HL-60 (cell line): ENCODE measurements around the gene NMNAT1.
A peak's percentile ranks its signal among the peaks of the same experiment; 100 is the strongest.

ENCODE experiments used
- DNase-seq, 2 experiments: peaks; one replicate each; pipeline ENCODE4 v3.0.0-alpha.2; 2010 to 2020; ENCODE audit warnings: low read depth in 1 of 2, low spot score in 1 of 2
- H3K27ac ChIP-seq: fragments of 250-450 bp; sonication (Bioruptor Pico); replicated peaks from 2 replicates; pipeline ENCODE4 v1.5.1; 2020; ENCODE audit warnings: mild to moderate bottlenecking, moderate library complexity
- H3K27me3 ChIP-seq: fragments of 250-450 bp; sonication (Bioruptor Pico); 2 replicates; pipeline ENCODE4 v1.5.1; 2021; ENCODE audit warnings: mild to moderate bottlenecking, moderate library complexity; ENCODE audit not compliant: insufficient read depth, poor library complexity, severe bottlenecking
- H3K4me3 ChIP-seq: replicated peaks from 2 replicates; pipeline ENCODE4 v1.5.1; 2011; ENCODE audit warnings: mild to moderate bottlenecking, control low read depth, low read length; ENCODE audit not compliant: insufficient read depth
- CTCF ChIP-seq: IDR thresholded peaks from one replicate; pipeline ENCODE4 v1.5.1; 2011; ENCODE audit warnings: low read length, control low read depth, inconsistent platforms; ENCODE audit not compliant: insufficient read depth
- GABPA ChIP-seq: IDR thresholded peaks from 2 replicates; pipeline ENCODE4 v1.6.1; 2012; ENCODE audit warnings: low read depth
- POLR2AphosphoS5 ChIP-seq: IDR thresholded peaks from 2 replicates; pipeline ENCODE4 v1.6.1; 2012; ENCODE audit warnings: low read depth
- SPI1 ChIP-seq: IDR thresholded peaks from 2 replicates; pipeline ENCODE4 v1.6.1; 2012; ENCODE audit warnings: low read depth, mild to moderate bottlenecking, borderline replicate concordance
- TF ChIP-seq, protein P1 (sequence below): IDR thresholded peaks from 2 replicates; pipeline ENCODE4 v1.6.1; 2012; ENCODE audit warnings: low read depth; ENCODE audit not compliant: insufficient replicate concordance

NMNAT1 gene

DNA sequence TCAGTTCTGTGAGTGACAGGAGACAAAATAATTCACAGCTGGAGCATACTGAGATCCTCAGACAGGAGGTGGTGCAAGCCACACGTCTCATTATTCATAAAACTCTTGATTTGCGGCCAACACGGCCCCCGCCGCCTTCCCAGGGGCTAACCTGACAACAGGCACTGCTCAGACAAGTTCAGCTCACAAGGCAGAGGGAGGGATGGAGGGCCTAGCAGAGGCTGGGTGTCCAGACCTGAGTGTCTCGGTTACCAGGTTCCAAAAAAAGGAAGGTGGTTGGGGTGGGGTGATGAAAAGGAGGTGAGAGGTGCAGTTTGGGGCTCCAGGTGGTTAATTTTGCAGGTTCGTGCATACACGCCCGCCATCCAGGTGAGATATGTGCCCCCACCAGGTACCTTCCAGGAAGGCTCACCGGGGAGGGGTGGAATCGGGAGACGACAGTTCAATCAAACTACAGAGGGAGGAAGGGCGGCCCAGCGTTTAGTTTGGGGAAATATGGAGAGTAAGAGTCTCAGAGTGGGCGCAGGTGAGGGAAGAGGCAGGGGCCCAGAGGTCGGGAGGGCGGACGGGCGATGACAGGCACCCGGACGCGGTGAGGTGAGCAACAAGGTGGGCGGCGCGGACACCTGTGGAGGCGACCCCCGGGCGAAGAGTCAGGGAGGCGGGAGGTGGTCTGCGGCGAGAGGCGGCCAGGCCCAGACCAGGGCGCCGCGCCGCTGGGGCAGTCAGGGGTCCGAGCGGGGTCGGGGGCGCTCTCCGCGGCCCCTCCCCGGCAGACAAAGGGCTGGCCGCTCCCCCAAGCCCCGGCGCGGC, 33.8 kb upstream of the NMNAT1 start:
- H3K27me3 ChIP-seq: no peaks in the 10 kb centered on the region

DNA sequence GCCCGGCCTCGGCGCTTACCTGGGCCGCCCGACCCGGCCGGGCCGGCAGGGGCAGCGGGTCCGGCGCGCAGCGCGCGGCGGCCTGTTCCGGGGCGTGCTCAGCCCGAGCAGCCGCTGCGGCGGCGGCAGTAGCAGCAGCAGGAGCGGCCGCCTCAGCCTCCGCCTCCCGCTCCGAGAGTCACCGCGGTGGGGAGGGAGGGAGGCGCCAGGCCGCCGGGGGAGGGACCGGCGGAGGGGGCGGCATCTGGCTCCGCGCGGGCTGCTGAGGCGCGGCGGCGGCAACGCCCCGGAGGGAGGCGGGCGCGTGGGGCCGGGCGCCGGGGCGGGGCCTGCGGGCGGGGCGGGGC, 33.2 kb upstream of the NMNAT1 start, which contains the start of gene CTNNBIP1:
TSS of gene CTNNBIP1 (minus strand) at position 194 of the 347 bp plus-strand sequence. CDS start 38,205 bp downstream, outside the sequence.
- TF ChIP-seq, protein P1, sequence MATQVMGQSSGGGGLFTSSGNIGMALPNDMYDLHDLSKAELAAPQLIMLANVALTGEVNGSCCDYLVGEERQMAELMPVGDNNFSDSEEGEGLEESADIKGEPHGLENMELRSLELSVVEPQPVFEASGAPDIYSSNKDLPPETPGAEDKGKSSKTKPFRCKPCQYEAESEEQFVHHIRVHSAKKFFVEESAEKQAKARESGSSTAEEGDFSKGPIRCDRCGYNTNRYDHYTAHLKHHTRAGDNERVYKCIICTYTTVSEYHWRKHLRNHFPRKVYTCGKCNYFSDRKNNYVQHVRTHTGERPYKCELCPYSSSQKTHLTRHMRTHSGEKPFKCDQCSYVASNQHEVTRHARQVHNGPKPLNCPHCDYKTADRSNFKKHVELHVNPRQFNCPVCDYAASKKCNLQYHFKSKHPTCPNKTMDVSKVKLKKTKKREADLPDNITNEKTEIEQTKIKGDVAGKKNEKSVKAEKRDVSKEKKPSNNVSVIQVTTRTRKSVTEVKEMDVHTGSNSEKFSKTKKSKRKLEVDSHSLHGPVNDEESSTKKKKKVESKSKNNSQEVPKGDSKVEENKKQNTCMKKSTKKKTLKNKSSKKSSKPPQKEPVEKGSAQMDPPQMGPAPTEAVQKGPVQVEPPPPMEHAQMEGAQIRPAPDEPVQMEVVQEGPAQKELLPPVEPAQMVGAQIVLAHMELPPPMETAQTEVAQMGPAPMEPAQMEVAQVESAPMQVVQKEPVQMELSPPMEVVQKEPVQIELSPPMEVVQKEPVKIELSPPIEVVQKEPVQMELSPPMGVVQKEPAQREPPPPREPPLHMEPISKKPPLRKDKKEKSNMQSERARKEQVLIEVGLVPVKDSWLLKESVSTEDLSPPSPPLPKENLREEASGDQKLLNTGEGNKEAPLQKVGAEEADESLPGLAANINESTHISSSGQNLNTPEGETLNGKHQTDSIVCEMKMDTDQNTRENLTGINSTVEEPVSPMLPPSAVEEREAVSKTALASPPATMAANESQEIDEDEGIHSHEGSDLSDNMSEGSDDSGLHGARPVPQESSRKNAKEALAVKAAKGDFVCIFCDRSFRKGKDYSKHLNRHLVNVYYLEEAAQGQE: no peak
- TF ChIP-seq CTCF: no peak
- no peak for TF ChIP-seq POLR2AphosphoS5
- no peak for TF ChIP-seq SPI1
- no peak for TF ChIP-seq GABPA
- Histone ChIP-seq H3K27ac (peak within 1 kb of the TSS; percentile 90), H3K4me3 (peak within 1 kb of the TSS; percentile 86), H3K27me3 (no peaks in the 10 kb centered on the region)
- no peak for DNase-seq

More for the DNA sequence above, 33.8 kb upstream of the NMNAT1 start:
- H3K27ac ChIP-seq: peak overlapping the region; percentile 65
- H3K4me3 ChIP-seq: peak overlapping the region; percentile 86
- TF ChIP-seq, protein P1: no peak
- TF ChIP-seq POLR2AphosphoS5: no peak
- TF ChIP-seq CTCF: no peak
- no peak for TF ChIP-seq GABPA
- no peak for TF ChIP-seq SPI1
- DNase-seq: no peak

DNA sequence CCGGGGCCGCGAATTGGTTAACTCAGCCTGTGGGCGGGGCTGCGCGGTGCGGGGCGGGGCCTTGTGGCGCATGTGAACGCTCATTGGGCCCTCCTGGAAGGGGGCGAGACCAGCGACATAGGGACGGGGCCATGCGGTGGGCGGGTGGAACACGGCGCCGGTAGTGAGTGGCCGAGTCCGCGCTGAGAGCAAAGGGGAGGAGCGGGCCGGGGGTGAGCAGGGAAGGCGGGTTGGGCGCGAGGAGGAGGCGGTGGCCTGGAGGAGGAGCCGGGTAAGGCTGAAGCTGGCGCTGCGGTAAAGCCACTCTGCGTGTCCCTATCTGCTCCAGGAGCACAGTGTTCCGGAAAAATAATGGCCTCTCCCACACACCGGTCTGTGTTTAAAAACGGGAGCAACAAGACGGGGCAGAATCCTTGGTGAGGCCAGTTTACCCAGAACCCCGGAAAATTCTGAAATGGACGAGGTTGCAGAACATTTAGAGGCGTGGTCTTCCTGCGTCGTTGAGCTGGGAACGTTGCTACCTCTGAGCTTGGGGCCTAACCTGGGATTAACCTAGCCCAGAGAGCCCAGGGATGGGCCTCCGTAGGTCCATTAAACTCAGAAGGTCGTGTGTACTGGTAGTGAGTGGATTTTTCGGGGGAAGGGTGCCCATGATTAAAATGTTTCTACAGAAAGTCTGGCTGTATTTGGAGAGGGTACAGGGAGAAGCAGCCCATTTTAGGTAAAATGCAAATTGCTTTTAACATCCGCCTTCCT, 32.7 kb upstream of the NMNAT1 start:
- peak; percentile 98 to 100 for DNase-seq
- Histone ChIP-seq H3K4me3 (peak overlapping the region; percentile 59), H3K27ac (peak overlapping the region; percentile 90), H3K27me3 (no peaks in the 10 kb centered on the region)
- TF ChIP-seq SPI1 (no peak), CTCF (no peak), POLR2AphosphoS5 (peak; percentile 72; the same call in 1 of the 2 replicates)
